Keratinocyte (primary cell): ENCODE results near the gene TWIST2.

ENCODE experiments used
- EZH2 ChIP-seq: IDR thresholded peaks from one replicate; pipeline ENCODE4 v1.6.1; 2012; ENCODE audit warnings: inconsistent platforms, mild to moderate bottlenecking, low read length, moderate library complexity
- TF ChIP-seq, protein P1 (sequence below), 3 experiments: IDR thresholded peaks in 1 of 3; conservative IDR thresholded peaks in 1 of 3; optimal IDR thresholded peaks in 1 of 3; 2 replicates in 2 of 3; 3 replicates in 1 of 3; pipeline versions ENCODE3 to v1.5.1; 2011; ENCODE audit warnings: low read length in 3 of 3, mild to moderate bottlenecking in 3 of 3, moderate library complexity in 2 of 3, control low read depth in 1 of 3, inconsistent platforms in 1 of 3; ENCODE audit not compliant: insufficient read depth in 2 of 3; ENCODE audit errors: extremely low read depth in 1 of 3

GRCh38 chr2:238906936-238907716 lies 59.2 kb downstream of the TWIST2 start:
- TF ChIP-seq, protein P1, sequence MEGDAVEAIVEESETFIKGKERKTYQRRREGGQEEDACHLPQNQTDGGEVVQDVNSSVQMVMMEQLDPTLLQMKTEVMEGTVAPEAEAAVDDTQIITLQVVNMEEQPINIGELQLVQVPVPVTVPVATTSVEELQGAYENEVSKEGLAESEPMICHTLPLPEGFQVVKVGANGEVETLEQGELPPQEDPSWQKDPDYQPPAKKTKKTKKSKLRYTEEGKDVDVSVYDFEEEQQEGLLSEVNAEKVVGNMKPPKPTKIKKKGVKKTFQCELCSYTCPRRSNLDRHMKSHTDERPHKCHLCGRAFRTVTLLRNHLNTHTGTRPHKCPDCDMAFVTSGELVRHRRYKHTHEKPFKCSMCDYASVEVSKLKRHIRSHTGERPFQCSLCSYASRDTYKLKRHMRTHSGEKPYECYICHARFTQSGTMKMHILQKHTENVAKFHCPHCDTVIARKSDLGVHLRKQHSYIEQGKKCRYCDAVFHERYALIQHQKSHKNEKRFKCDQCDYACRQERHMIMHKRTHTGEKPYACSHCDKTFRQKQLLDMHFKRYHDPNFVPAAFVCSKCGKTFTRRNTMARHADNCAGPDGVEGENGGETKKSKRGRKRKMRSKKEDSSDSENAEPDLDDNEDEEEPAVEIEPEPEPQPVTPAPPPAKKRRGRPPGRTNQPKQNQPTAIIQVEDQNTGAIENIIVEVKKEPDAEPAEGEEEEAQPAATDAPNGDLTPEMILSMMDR (optimal IDR thresholded peaks at IDR 0.05 in 1 of 3, IDR thresholded peaks at IDR 0.05 in 1 of 3, conservative IDR thresholded peaks at IDR 0.05 in 1 of 3; ENCODE audit: extremely low read depth in 1 of 3, insufficient read depth in 2 of 3, low read length in 3 of 3): no peak
- TF ChIP-seq EZH2: no peak
